NB4 (cell line): ENCODE measurements around the gene SLC10A3.

ENCODE experiments used
- MYC ChIP-seq: IDR thresholded peaks from 2 replicates; pipeline ENCODE4 v1.6.1; 2011; ENCODE audit warnings: low read depth, low read length
- POLR2A ChIP-seq: IDR thresholded peaks from 2 replicates; pipeline ENCODE4 v1.6.1; 2011; ENCODE audit warnings: mild to moderate bottlenecking; ENCODE audit not compliant: insufficient read length; ENCODE audit errors: extremely low read depth
- TF ChIP-seq, protein P1 (sequence below): IDR thresholded peaks from one replicate; pipeline ENCODE4 v1.5.1; 2012; ENCODE audit warnings: low read depth, low read length

DNA sequence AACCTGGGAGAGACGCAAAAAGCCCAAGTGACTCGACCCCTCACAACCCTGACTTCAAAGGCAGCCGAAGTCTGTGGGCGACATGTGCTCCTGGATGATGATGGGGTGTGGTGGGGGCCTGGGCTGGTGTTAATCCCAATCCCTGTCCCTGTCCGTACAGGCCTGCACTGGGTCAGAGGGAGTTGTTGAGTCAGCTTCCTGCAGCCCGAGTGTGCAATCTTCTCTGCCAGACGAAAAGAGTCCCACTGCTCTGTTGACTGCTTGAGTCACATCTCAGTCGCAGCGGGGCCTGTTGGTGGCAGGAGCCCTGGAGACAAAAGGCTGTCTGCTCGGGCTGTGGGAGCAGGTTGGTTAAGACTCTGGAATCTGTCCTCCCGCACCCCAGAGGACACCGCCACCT lies 15.3 kb upstream of the SLC10A3 start:
- TF ChIP-seq, protein P1, sequence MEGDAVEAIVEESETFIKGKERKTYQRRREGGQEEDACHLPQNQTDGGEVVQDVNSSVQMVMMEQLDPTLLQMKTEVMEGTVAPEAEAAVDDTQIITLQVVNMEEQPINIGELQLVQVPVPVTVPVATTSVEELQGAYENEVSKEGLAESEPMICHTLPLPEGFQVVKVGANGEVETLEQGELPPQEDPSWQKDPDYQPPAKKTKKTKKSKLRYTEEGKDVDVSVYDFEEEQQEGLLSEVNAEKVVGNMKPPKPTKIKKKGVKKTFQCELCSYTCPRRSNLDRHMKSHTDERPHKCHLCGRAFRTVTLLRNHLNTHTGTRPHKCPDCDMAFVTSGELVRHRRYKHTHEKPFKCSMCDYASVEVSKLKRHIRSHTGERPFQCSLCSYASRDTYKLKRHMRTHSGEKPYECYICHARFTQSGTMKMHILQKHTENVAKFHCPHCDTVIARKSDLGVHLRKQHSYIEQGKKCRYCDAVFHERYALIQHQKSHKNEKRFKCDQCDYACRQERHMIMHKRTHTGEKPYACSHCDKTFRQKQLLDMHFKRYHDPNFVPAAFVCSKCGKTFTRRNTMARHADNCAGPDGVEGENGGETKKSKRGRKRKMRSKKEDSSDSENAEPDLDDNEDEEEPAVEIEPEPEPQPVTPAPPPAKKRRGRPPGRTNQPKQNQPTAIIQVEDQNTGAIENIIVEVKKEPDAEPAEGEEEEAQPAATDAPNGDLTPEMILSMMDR = no peak
- TF ChIP-seq POLR2A (no peak), MYC (no peak)
